Endothelial cell of umbilical vein (primary cell): ENCODE measurements around the gene PPP2R5D. TPM values are rescaled to one million over a fixed set of nuclear protein-coding genes. Genes with fewer than 3 reads are reported as not detected.

Source experiments
- BruUV-seq: library from RNA; stranded (reverse); fragments of 400-500 nt; replicated peaks from 2 replicates; lab custom pipeline; 2021; lab: Mats Ljungman, UMichigan
- CTCF ChIA-PET: fragments of 300-600, 350-600 bp; sonication (Branson Sonifier 250); formaldehyde crosslinking; loops from one replicate; lab custom pipeline; 2021; ENCODE audit warnings: antibody characterized with exemption, inconsistent platforms; lab: Charles Lee
- POLR2A ChIA-PET: fragments of 300-600, 350-600 bp; sonication (Branson Sonifier 250); formaldehyde crosslinking; loops from one replicate; lab custom pipeline; 2021; ENCODE audit warnings: antibody characterized with exemption, inconsistent platforms; lab: Charles Lee
- DNase-seq: peaks from one replicate; pipeline ENCODE4 v3.0.0-alpha.2; 2011; ENCODE audit warnings: low read depth, low spot score
- FAIRE-seq: peaks from 2 replicates; lab custom pipeline; 2011; peaks lifted over from hg19 to GRCh38; lab: Jason Lieb, UNC
- H2AFZ ChIP-seq: 2 replicates; pipeline ENCODE4 v1.6.0; 2012; ENCODE audit warnings: low read depth, low read length, control low read depth, inconsistent platforms
- H3K27ac ChIP-seq: 2 replicates; pipeline ENCODE4 v1.5.1; 2011; ENCODE audit warnings: low read depth, mild to moderate bottlenecking, control low read depth, low read length, moderate library complexity; ENCODE audit not compliant: insufficient read depth
- H3K27me3 ChIP-seq, 2 experiments: 2 replicates each; pipeline versions ENCODE4 v1.6.0 to v1.6.1; 2011; ENCODE audit warnings: low read length in 2 of 2, mixed read lengths in 1 of 2; ENCODE audit not compliant: control insufficient read depth in 2 of 2, insufficient read depth in 2 of 2
- H3K36me3 ChIP-seq, 2 experiments: 2 replicates in 1 of 2; 3 replicates in 1 of 2; pipeline ENCODE4 v1.5.1; 2011; ENCODE audit warnings: low read length in 2 of 2, mild to moderate bottlenecking in 1 of 2, moderate library complexity in 1 of 2; ENCODE audit not compliant: control insufficient read depth in 2 of 2, insufficient read depth in 2 of 2; ENCODE audit errors: extremely low read depth in 1 of 2
- H3K4me1 ChIP-seq: 3 replicates; pipeline ENCODE4 v1.5.1; 2011; ENCODE audit warnings: mild to moderate bottlenecking, low read length; ENCODE audit not compliant: control insufficient read depth, insufficient read depth; ENCODE audit errors: extremely low read depth
- H3K4me2 ChIP-seq: 2 replicates; pipeline ENCODE4 v1.6.1; 2011; ENCODE audit warnings: low read length, control low read depth, mixed read lengths; ENCODE audit not compliant: insufficient read depth
- H3K4me3 ChIP-seq, 3 experiments: fragments of 200-600 bp in 1 of 3; sonication (generic), shearing (Covaris generic) in 1 of 3; replicated peaks in 1 of 3; 2 replicates each; pipeline ENCODE4 v1.5.1; 2011 to 2016; ENCODE audit warnings: control low read depth in 3 of 3, low read length in 3 of 3, mild to moderate bottlenecking in 2 of 3, inconsistent platforms in 1 of 3, low read depth in 1 of 3, moderate library complexity in 1 of 3; ENCODE audit not compliant: insufficient read depth in 1 of 3
- H3K79me2 ChIP-seq: 2 replicates; pipeline ENCODE4 v1.6.0; 2012; ENCODE audit warnings: low read length, inconsistent platforms; ENCODE audit not compliant: control insufficient read depth, insufficient read depth
- H3K9ac ChIP-seq: replicated peaks from 2 replicates; pipeline ENCODE3; 2011; ENCODE audit warnings: low read length, control low read depth; ENCODE audit not compliant: insufficient read depth; ENCODE audit errors: extremely low read depth
- H3K9me1 ChIP-seq: replicated peaks from 3 replicates; pipeline ENCODE4 v1.6.0; 2011; ENCODE audit warnings: mild to moderate bottlenecking, low read length; ENCODE audit not compliant: control insufficient read depth, insufficient read depth; ENCODE audit errors: extremely low read depth
- H3K9me3 ChIP-seq: replicated peaks from 2 replicates; pipeline ENCODE4 v1.5.1; 2012; ENCODE audit warnings: low read length, inconsistent platforms; ENCODE audit not compliant: control insufficient read depth, insufficient read depth
- H4K20me1 ChIP-seq: replicated peaks from 2 replicates; pipeline ENCODE3; 2011; ENCODE audit warnings: mild to moderate bottlenecking, low read length; ENCODE audit not compliant: control insufficient read depth, insufficient read depth; ENCODE audit errors: extremely low read depth
- EZH2 ChIP-seq: IDR thresholded peaks from 2 replicates; pipeline ENCODE4 v1.6.1; 2012; ENCODE audit warnings: borderline replicate concordance, low read depth, mild to moderate bottlenecking, moderate library complexity, low read length, inconsistent platforms; ENCODE audit not compliant: severe bottlenecking
- FOS ChIP-seq: IDR thresholded peaks from 2 replicates; pipeline ENCODE4 v1.6.1; 2011; ENCODE audit warnings: mild to moderate bottlenecking, low read length, moderate library complexity, borderline replicate concordance; ENCODE audit not compliant: insufficient read depth
- GATA2 ChIP-seq: IDR thresholded peaks from 2 replicates; pipeline ENCODE4 v1.7.0; 2011; ENCODE audit warnings: low read depth, mild to moderate bottlenecking, moderate library complexity, mixed read lengths, low read length; ENCODE audit not compliant: insufficient read length, insufficient read depth
- JUN ChIP-seq: IDR thresholded peaks from 2 replicates; pipeline ENCODE4 v1.6.1; 2011; ENCODE audit warnings: borderline replicate concordance, low read depth; ENCODE audit not compliant: insufficient read length, insufficient read depth
- MYC ChIP-seq: IDR thresholded peaks from one replicate; pipeline ENCODE4 v1.6.1; 2011; ENCODE audit warnings: mild to moderate bottlenecking, low read depth, low read length
- POLR2A ChIP-seq: IDR thresholded peaks from 2 replicates; pipeline ENCODE4 v1.6.1; 2012; ENCODE audit warnings: low read depth, mild to moderate bottlenecking, control low read depth, low read length
- POLR2AphosphoS5 ChIP-seq: IDR thresholded peaks from 2 replicates; pipeline ENCODE4 v1.6.1; 2012; ENCODE audit warnings: low read depth, mild to moderate bottlenecking, control low read depth, low read length, moderate library complexity; ENCODE audit not compliant: insufficient read depth
- dilution Hi-C: fragments of 300-500 bp; cut with MboI; formaldehyde crosslinking; loops from one replicate; pipeline ENCODE4 v1.15.0; 2019; ENCODE audit warnings: low sequenced_read_pairs; ENCODE audit not compliant: extremely low pct_ligation_motif_present
- intact Hi-C: fragments of 100-400 bp; cut with micrococcal nuclease; formaldehyde crosslinking; loops from one replicate; pipeline ENCODE4 v1.10.0; 2022
- polyA plus RNA-seq, 4 experiments: library from polyadenylated mRNA; depleted of rRNA in 3 of 4; stranded (reverse) in 3 of 4; unstranded in 1 of 4; fragments of >200 nt; gene quantifications; 2 replicates each; pipeline versions ENCODE4 v1.2.1 to v1.2.3, GENCODE V29; 2011 to 2012; ENCODE audit warnings: missing spikeins in 1 of 4
- total RNA-seq: library from RNA; stranded (reverse); gene quantifications from 2 replicates; pipeline ENCODE4 v1.2.3, GENCODE V29; 2021
- TF ChIP-seq, protein P1 (sequence below): IDR thresholded peaks from 2 replicates; pipeline ENCODE4 v1.6.1; 2011; ENCODE audit not compliant: insufficient read depth, insufficient read length
- TF ChIP-seq, protein P2 (sequence below), 2 donors: IDR thresholded peaks; 1 replicate in 1 of 2; 2 replicates in 1 of 2; pipeline ENCODE4 v1.5.1; 2011; ENCODE audit warnings: low read length in 2 of 2, mild to moderate bottlenecking in 2 of 2, moderate library complexity in 2 of 2, control low read depth in 1 of 2, inconsistent platforms in 1 of 2, low read depth in 1 of 2; ENCODE audit not compliant: insufficient read depth in 1 of 2; ENCODE audit errors: extremely low read depth in 1 of 2

PPP2R5D gene
- total and polyA plus RNA-seq, 2 donors (not counting 3 experiments of a cell fraction or from before 2014, with no cell fraction given) = 45.5 to 60.2 TPM

DNA sequence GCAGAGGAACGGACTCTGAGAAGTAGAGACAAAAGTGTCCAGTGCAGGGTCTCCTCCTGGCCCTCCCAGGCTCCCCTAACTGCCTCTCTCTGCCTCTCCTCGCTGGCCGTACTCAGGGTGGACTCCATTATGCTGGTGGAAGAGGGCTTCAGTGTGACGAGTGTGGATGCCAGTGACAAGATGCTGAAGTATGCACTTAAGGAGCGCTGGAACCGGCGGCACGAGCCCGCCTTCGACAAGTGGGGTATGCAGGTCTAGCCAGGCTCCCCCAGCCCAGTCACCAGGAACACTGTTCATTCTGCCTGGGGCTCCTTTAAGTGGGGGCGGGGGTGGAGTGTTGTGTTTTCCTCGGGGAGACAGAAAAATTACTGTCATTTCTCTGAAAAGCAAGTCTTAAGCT is 22.3 kb upstream of the PPP2R5D start:
- DNase-seq (no peak), FAIRE-seq (no peak)
- ChIA-PET POLR2A (no interaction called here), CTCF (interaction anchor here (1.1 kb wide), 1 partner anchor 22 kb away, joined by 3 read pairs; the partner anchor contains the start of gene PPP2R5D)
- TF ChIP-seq MYC (no peak), FOS (no peak), EZH2 (no peak), GATA2 (no peak), POLR2AphosphoS5 (no peak), POLR2A (no peak), JUN (no peak)
- TF ChIP-seq, protein P1, sequence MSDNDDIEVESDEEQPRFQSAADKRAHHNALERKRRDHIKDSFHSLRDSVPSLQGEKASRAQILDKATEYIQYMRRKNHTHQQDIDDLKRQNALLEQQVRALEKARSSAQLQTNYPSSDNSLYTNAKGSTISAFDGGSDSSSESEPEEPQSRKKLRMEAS = no peak
- TF ChIP-seq, protein P2, sequence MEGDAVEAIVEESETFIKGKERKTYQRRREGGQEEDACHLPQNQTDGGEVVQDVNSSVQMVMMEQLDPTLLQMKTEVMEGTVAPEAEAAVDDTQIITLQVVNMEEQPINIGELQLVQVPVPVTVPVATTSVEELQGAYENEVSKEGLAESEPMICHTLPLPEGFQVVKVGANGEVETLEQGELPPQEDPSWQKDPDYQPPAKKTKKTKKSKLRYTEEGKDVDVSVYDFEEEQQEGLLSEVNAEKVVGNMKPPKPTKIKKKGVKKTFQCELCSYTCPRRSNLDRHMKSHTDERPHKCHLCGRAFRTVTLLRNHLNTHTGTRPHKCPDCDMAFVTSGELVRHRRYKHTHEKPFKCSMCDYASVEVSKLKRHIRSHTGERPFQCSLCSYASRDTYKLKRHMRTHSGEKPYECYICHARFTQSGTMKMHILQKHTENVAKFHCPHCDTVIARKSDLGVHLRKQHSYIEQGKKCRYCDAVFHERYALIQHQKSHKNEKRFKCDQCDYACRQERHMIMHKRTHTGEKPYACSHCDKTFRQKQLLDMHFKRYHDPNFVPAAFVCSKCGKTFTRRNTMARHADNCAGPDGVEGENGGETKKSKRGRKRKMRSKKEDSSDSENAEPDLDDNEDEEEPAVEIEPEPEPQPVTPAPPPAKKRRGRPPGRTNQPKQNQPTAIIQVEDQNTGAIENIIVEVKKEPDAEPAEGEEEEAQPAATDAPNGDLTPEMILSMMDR (IDR thresholded peaks at IDR 0.05; ENCODE audit: extremely low read depth in 1 of 2, insufficient read depth in 1 of 2, low read depth in 1 of 2, low read length in 2 of 2) = no peak
- H3K9ac ChIP-seq = no peak overlapping the region
- dilution Hi-C loops = no loop called here
- H3K4me2 ChIP-seq = no peak overlapping the region
- H4K20me1 ChIP-seq = no peaks in the 10 kb centered on the region
- peaks cover 0 to 17% of the 10 kb centered on the region in 2 experiments for H3K36me3 ChIP-seq
- no peaks in the 10 kb centered on the region for H3K79me2 ChIP-seq
- peaks cover 10% of the 10 kb centered on the region for H3K4me1 ChIP-seq
- BruUV-seq = no TSS peak
- no peaks in the 10 kb centered on the region for H3K9me3 ChIP-seq
- H3K27me3 ChIP-seq = no peaks in the 10 kb centered on the region
- no peaks in the 10 kb centered on the region for H3K9me1 ChIP-seq
- H3K4me3 ChIP-seq = no peak overlapping the region
- intact Hi-C loops = loop anchor here (5.0 kb wide), 1 partner anchor 50 kb away; the partner anchor contains the start of genes KLHDC3 and MEA1
- no peak overlapping the region for H2AFZ ChIP-seq
- H3K27ac ChIP-seq = no peak overlapping the region
